Uterus (tissue), 4 donors: ENCODE measurements around the gene KREMEN1. TPM values are rescaled to one million over a fixed set of nuclear protein-coding genes. Genes with fewer than 3 reads are reported as not detected.
"Not testable (repeated sequence)": the region's sequence is repeated elsewhere in the genome, so short reads cannot be mapped to it uniquely, and the experiment has no call there.

Experiments used
- DNase-seq, 2 donors: peaks; one replicate each; pipeline ENCODE4 v3.0.0-alpha.2; 2019 to 2020
- H3K27ac ChIP-seq, 2 donors: fragments of 200-600 bp; sonication (generic); 1 replicate in 1 of 2; 2 replicates in 1 of 2; pipeline ENCODE4 v1.5.1; 2016 to 2018
- H3K27me3 ChIP-seq, 2 donors: fragments of 200-600 bp; sonication (generic); one replicate each; pipeline ENCODE4 v1.5.1; 2018 to 2019; ENCODE audit warnings: control low read depth in 1 of 2
- H3K36me3 ChIP-seq, 2 donors: fragments of 200-600 bp; sonication (generic); one replicate each; pipeline ENCODE4 v1.5.1; 2019; ENCODE audit warnings: control low read depth in 1 of 2
- H3K4me1 ChIP-seq, 2 donors: fragments of 200-600 bp; sonication (generic); one replicate each; pipeline ENCODE4 v1.5.1; 2018 to 2019; ENCODE audit warnings: control low read depth in 1 of 2
- H3K4me3 ChIP-seq, 2 donors: fragments of 200-600 bp; sonication (generic); 1 replicate in 1 of 2; 2 replicates in 1 of 2; pipeline ENCODE4 v1.5.1; 2018 to 2019; ENCODE audit warnings: mild to moderate bottlenecking in 1 of 2
- H3K9me3 ChIP-seq, 2 donors: fragments of 200-600 bp; sonication (generic); one replicate each; pipeline ENCODE4 v1.5.1; 2019; ENCODE audit warnings: control low read depth in 1 of 2
- POLR2A ChIP-seq, 2 donors: fragments of 450-650 bp; IDR thresholded peaks; one replicate each; pipeline ENCODE4 v1.6.1; 2016; ENCODE audit warnings: antibody characterized with exemption in 2 of 2, mild to moderate bottlenecking in 1 of 2, moderate library complexity in 1 of 2
- intact Hi-C: fragments of 100-400 bp; cut with DNase I; formaldehyde crosslinking; loops from one replicate; pipeline ENCODE4 v1.15.1; 2023; ENCODE audit warnings: low total_unique reads
- total RNA-seq, 4 donors: library from RNA; depleted of rRNA in 3 of 4; stranded (reverse); fragments of >200 nt in 3 of 4; gene quantifications; one replicate each; pipeline versions ENCODE4 v1.1.0 to v1.2.4, GENCODE V29; 2014 to 2023
- TF ChIP-seq, protein P1 (sequence below), 4 experiments: fragments of 200-600 bp in 2 of 4; fragments of 450-650 bp in 2 of 4; sonication (generic) in 2 of 4; IDR thresholded peaks; one replicate each; pipeline ENCODE4 v1.5.1; 2016 to 2019; ENCODE audit warnings: antibody characterized with exemption in 4 of 4, mild to moderate bottlenecking in 2 of 4, moderate library complexity in 1 of 4
- donor health status: DM: yes; HTN: yes; CAD: no.

KREMEN1 gene
- total RNA-seq, 4 donors from 2014 or later = 5.9 to 25.1 (median 10.2) TPM

DNA sequence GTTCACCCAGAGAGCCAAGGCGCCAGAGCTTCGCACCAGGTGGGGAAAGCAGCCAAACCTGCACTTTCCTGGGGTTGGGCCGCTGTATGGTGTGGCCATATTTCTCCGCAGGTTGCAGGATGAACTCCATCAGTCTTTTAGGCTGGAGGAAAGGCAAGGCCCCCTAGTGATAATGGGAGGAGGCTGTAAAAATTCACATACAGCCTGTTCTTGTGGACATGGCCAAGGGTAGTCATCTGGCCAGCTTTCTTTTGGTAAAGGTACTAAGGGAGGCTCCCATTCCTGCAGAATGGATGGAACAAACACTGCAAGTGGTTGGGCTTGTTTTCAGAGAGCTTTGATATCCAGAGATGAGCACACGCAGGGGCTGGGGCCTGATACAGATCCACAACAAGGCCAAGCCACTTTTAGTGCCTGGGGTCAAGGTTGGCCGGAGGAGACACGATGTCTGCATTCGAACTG, 40.8 kb upstream of the KREMEN1 start:
- TF ChIP-seq POLR2A (IDR thresholded peaks at IDR 0.05) = no peak
- TF ChIP-seq, protein P1, sequence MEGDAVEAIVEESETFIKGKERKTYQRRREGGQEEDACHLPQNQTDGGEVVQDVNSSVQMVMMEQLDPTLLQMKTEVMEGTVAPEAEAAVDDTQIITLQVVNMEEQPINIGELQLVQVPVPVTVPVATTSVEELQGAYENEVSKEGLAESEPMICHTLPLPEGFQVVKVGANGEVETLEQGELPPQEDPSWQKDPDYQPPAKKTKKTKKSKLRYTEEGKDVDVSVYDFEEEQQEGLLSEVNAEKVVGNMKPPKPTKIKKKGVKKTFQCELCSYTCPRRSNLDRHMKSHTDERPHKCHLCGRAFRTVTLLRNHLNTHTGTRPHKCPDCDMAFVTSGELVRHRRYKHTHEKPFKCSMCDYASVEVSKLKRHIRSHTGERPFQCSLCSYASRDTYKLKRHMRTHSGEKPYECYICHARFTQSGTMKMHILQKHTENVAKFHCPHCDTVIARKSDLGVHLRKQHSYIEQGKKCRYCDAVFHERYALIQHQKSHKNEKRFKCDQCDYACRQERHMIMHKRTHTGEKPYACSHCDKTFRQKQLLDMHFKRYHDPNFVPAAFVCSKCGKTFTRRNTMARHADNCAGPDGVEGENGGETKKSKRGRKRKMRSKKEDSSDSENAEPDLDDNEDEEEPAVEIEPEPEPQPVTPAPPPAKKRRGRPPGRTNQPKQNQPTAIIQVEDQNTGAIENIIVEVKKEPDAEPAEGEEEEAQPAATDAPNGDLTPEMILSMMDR (IDR thresholded peaks at IDR 0.05) = peak in 1 of 4 experiments; percentile 5
- Histone ChIP-seq H3K27ac (peak overlapping the region; percentile 93 to 96), H3K27me3 (no peaks in the 10 kb centered on the region), H3K4me3 (no peak overlapping the region), H3K9me3 (no peaks in the 10 kb centered on the region), H3K36me3 (no peaks in the 10 kb centered on the region), H3K4me1 (peaks cover 8 to 9% of the 10 kb centered on the region in 2 donors)
- no peak for DNase-seq
- intact Hi-C loops = loop anchor here (10.0 kb wide), 1 partner anchor 147 kb away; the partner anchor contains the start of gene ZNRF3

DNA sequence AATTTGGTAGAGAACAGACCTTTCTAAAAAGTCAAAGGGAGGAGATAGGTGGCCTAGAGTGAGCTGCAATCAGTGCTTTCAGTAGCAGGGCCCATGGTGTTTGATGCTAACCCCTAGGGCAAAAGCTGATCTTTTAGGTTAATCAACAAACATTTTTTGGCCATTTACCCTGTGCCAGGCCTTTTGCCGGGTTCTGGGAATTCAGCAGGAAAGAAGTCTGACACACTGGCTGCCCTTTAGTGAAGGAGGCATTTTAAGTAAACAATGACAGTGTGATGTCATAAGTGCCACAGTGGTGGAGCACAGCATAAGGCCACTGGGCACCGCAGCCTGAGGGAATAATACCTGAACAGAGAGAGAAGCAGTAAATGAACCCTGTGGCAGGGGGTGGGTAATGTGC, 40.3 kb upstream of the KREMEN1 start:
- intact Hi-C loops = loop anchor here (10.0 kb wide), 1 partner anchor 148 kb away; the partner anchor contains the start of gene ZNRF3
- Histone ChIP-seq H3K27ac (peak overlapping the region; percentile 93 to 96), H3K4me1 (peaks cover 8 to 9% of the 10 kb centered on the region in 2 donors), H3K27me3 (no peaks in the 10 kb centered on the region), H3K4me3 (no peak overlapping the region), H3K36me3 (no peaks in the 10 kb centered on the region), H3K9me3 (no peaks in the 10 kb centered on the region)
- peak in 1 of 2 donors; percentile 35 for DNase-seq
- TF ChIP-seq, protein P1 (IDR thresholded peaks at IDR 0.05) = no peak

DNA sequence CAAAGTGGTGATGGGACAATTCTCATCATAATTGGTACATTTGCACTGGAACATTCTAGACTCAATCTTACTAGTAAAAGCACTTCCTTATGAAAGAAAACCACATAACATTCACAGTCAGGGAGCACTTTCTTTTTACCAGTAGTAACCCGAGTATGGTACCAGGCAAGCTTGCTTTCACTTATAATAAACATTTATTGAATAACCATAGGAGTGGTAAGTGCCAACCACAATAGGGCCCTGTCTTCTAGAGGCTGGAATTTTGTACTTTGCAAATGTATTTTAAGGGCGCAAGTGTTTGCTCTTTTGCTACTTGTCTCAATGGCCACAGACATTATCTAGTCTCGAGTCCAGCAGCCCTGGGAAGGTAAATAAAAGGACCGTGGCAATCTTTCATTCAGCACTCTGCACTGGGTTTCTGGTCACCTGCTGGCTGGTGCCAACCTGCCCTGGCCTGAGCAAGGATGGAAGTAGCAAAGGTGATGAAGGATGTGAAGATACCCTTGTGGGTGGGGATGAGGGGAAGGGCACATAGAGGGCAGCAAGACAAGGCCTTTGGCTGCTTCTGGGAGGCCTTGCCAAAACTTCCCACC, 35.4 kb upstream of the KREMEN1 start:
- intact Hi-C loops = loop anchor here (10.0 kb wide), 1 partner anchor 153 kb away; the partner anchor contains the start of gene ZNRF3
- DNase-seq = no peak
- H3K27ac ChIP-seq = no peak overlapping the region
- no peaks in the 10 kb centered on the region for H3K36me3 ChIP-seq
- no peaks in the 10 kb centered on the region for H3K9me3 ChIP-seq
- H3K4me1 ChIP-seq = peaks cover 0 to 4% of the 10 kb centered on the region in 2 donors
- no peak overlapping the region for H3K4me3 ChIP-seq
- TF ChIP-seq, protein P1 (IDR thresholded peaks at IDR 0.05) = no peak
- no peak for TF ChIP-seq POLR2A (IDR thresholded peaks at IDR 0.05)
- H3K27me3 ChIP-seq = no peaks in the 10 kb centered on the region

DNA sequence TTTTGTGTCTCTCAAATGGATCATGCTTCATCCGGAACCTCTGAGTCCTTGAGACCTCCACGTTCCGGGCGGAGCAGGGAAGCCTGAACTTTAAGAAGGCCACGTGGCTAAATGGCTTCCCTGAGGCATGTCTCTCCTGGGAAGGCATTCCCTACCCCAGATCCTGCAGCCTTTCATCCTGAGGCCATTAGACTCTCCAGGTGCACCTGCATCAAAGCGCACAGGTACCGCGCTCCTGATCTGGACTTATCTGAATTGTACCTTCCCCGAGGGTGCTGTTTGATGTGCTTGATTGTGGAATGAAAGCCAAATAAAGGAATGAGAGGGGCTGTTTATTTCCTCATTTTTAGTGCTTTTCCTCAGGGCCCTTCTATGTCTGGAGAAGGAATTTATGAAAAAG, 33.7 kb upstream of the KREMEN1 start:
- intact Hi-C loops = loop anchor here (10.0 kb wide), 1 partner anchor 154 kb away; the partner anchor contains the start of gene ZNRF3
- H3K9me3 ChIP-seq = no peaks in the 10 kb centered on the region
- TF ChIP-seq POLR2A (IDR thresholded peaks at IDR 0.05) = no peak
- TF ChIP-seq, protein P1 (IDR thresholded peaks at IDR 0.05) = no peak
- H3K4me3 ChIP-seq = no peak overlapping the region
- no peaks in the 10 kb centered on the region for H3K27me3 ChIP-seq
- peaks cover 3 to 4% of the 10 kb centered on the region in 2 donors for H3K4me1 ChIP-seq
- no peak for DNase-seq
- no peak overlapping the region for H3K27ac ChIP-seq
- H3K36me3 ChIP-seq = no peaks in the 10 kb centered on the region

DNA sequence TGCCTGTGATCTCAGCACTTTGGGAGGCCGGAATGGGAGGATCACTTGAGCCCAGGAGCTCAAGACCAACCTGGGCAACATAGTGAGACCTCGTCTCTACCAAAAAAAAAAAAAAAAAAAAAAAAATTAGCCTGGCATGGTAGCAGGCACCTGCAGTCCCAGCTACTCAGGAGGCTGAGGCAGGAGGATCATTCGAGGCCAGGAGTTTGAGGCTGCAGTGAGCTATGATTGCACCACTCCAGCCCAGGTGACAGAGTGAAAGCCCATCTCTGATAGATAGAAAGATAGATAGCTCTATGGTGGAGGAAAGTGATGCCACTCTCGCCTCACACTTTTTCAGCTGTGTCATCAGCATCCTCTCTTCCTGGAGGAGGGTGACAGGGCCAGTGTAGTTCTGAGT, 33.2 kb upstream of the KREMEN1 start:
- H3K36me3 ChIP-seq, DNase-seq, H3K4me1 ChIP-seq, H3K27ac ChIP-seq, H3K27me3 ChIP-seq, H3K9me3 ChIP-seq, H3K4me3 ChIP-seq: not testable (repeated sequence)
- intact Hi-C loops = loop anchor here (2.0 to 10.0 kb wide), 2 partner anchors 155 to 185 kb away; partner anchors contain the start of gene ZNRF3
